OCI-LY3 (cell line): ENCODE data around the gene DPEP2.

ENCODE experiments used
- CTCF ChIP-seq: fragments of 200-600, 300-600 bp; sonication (generic); IDR thresholded peaks from 2 replicates; pipeline ENCODE4 v1.5.1; 2014; ENCODE audit warnings: antibody characterized with exemption, low read length, low read depth
- EZH2phosphoT487 ChIP-seq: fragments of 200-600 bp; shearing (Covaris generic); IDR thresholded peaks from 2 replicates; pipeline ENCODE4 v1.6.1; 2018; ENCODE audit warnings: antibody characterized with exemption, mixed run types, low read depth

- TF ChIP-seq CTCF = no peak
- TF ChIP-seq EZH2phosphoT487 = no peak
These were observed 37.7 kb downstream of the DPEP2 start for GRCh38 chr16:67961551-67961957.
